Measurements from ENCODE around the gene FSD1.
"Not testable (repeated sequence)": the region's sequence is repeated elsewhere in the genome, so short reads cannot be mapped to it uniquely, and the experiment has no call there.

Gene FSD1

DNA sequence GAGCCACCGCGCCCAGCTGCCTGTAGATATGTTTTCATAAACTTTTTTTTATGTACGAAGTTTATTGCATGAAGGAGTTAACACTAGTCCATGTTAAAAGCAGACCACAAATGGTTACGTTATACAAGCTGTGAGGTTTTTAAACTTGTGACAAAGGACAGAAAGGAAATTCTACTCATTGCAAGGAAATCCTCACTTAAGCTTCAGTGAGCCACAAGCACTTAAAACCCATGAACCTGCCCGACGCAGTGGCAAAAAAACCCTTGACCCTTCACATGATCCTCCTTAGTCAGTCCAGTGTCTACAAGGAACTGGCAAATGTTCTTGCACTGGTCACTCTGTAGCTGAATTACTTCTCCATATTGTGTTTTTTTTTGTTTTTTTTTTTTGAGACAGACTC lies 43.1 kb downstream of the FSD1 start:
- DNase-seq (ENCODE audit: low read depth in 1 of 2, low spot score in 1 of 2): no peak
- TF ChIP-seq, protein P1, sequence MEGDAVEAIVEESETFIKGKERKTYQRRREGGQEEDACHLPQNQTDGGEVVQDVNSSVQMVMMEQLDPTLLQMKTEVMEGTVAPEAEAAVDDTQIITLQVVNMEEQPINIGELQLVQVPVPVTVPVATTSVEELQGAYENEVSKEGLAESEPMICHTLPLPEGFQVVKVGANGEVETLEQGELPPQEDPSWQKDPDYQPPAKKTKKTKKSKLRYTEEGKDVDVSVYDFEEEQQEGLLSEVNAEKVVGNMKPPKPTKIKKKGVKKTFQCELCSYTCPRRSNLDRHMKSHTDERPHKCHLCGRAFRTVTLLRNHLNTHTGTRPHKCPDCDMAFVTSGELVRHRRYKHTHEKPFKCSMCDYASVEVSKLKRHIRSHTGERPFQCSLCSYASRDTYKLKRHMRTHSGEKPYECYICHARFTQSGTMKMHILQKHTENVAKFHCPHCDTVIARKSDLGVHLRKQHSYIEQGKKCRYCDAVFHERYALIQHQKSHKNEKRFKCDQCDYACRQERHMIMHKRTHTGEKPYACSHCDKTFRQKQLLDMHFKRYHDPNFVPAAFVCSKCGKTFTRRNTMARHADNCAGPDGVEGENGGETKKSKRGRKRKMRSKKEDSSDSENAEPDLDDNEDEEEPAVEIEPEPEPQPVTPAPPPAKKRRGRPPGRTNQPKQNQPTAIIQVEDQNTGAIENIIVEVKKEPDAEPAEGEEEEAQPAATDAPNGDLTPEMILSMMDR (IDR thresholded peaks at IDR 0.05; ENCODE audit: insufficient read depth, low read length): no peak
- TF ChIP-seq, protein P2, sequence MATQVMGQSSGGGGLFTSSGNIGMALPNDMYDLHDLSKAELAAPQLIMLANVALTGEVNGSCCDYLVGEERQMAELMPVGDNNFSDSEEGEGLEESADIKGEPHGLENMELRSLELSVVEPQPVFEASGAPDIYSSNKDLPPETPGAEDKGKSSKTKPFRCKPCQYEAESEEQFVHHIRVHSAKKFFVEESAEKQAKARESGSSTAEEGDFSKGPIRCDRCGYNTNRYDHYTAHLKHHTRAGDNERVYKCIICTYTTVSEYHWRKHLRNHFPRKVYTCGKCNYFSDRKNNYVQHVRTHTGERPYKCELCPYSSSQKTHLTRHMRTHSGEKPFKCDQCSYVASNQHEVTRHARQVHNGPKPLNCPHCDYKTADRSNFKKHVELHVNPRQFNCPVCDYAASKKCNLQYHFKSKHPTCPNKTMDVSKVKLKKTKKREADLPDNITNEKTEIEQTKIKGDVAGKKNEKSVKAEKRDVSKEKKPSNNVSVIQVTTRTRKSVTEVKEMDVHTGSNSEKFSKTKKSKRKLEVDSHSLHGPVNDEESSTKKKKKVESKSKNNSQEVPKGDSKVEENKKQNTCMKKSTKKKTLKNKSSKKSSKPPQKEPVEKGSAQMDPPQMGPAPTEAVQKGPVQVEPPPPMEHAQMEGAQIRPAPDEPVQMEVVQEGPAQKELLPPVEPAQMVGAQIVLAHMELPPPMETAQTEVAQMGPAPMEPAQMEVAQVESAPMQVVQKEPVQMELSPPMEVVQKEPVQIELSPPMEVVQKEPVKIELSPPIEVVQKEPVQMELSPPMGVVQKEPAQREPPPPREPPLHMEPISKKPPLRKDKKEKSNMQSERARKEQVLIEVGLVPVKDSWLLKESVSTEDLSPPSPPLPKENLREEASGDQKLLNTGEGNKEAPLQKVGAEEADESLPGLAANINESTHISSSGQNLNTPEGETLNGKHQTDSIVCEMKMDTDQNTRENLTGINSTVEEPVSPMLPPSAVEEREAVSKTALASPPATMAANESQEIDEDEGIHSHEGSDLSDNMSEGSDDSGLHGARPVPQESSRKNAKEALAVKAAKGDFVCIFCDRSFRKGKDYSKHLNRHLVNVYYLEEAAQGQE (IDR thresholded peaks at IDR 0.05; ENCODE audit: insufficient replicate concordance, low read depth): no peak
- TF ChIP-seq SPI1 (IDR thresholded peaks at IDR 0.05; ENCODE audit: borderline replicate concordance, low read depth) (no peak), GABPA (IDR thresholded peaks at IDR 0.05; ENCODE audit: low read depth) (no peak), POLR2AphosphoS5 (IDR thresholded peaks at IDR 0.05; ENCODE audit: low read depth) (no peak)
- H3K27me3 ChIP-seq (ENCODE audit: insufficient read depth, poor library complexity, severe bottlenecking): peaks cover 2% of the 10 kb centered on the region

DNA sequence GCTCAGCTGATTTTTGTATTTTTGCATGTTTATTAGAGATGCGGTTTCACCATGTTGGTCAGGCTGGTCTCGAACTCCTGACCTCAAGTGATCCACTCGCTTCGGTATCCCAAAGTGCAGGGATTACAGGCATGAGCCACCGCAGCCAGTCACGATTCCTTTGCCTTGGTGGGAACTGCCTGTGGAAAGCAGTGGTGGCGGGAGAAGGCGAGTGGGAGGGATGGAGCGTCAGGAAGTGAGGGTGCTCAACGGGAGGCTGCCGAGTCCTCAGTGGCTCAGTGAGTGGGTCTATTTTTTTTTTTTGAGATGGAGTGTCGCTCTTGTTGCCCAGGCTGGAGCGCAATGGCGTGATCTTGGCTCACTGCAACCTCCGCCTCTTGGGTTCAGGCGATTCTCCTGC lies 44.8 kb downstream of the FSD1 start:
- H3K4me3 ChIP-seq (replicated peaks; ENCODE audit: insufficient read depth, low read length); DNase-seq (ENCODE audit: low read depth in 1 of 2, low spot score in 1 of 2); H3K27me3 ChIP-seq (ENCODE audit: insufficient read depth, poor library complexity, severe bottlenecking); H3K27ac ChIP-seq (replicated peaks): not testable (repeated sequence)

More for the DNA sequence above, 43.1 kb downstream of the FSD1 start:
- no peak overlapping the region for H3K4me3 ChIP-seq (replicated peaks; ENCODE audit: insufficient read depth, low read length)
- no peak overlapping the region for H3K27ac ChIP-seq (replicated peaks)

DNA sequence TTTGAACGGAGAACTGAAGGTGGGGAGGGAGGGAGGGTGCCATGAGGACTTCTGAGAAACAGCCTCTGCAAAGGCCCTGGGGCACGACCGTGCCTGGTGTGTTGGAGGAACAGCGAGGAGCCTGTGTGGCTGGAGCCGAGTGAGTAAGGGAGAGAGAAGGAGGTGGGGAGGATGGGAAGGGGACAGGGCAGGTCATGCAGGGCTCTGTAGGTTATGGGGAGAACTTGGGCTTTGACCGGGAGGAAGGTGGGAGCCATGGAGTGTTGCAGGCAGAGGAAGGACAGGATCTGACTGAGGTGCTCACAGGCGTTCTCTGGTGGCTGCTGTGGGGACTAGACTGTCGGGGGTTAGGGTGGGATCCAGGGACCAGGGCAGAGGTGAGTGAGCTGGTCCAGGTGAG lies 45.7 kb downstream of the FSD1 start:
- no peaks in the 10 kb centered on the region for H3K27me3 ChIP-seq (ENCODE audit: insufficient read depth, poor library complexity, severe bottlenecking)
- DNase-seq (ENCODE audit: low read depth in 1 of 2, low spot score in 1 of 2): no peak
- TF ChIP-seq, protein P2 (IDR thresholded peaks at IDR 0.05; ENCODE audit: insufficient replicate concordance, low read depth): no peak
- TF ChIP-seq SPI1 (IDR thresholded peaks at IDR 0.05; ENCODE audit: borderline replicate concordance, low read depth) (no peak), GABPA (IDR thresholded peaks at IDR 0.05; ENCODE audit: low read depth) (no peak), POLR2AphosphoS5 (IDR thresholded peaks at IDR 0.05; ENCODE audit: low read depth) (no peak)
- TF ChIP-seq, protein P1 (IDR thresholded peaks at IDR 0.05; ENCODE audit: insufficient read depth, low read length): no peak
- H3K4me3 ChIP-seq (replicated peaks; ENCODE audit: insufficient read depth, low read length): no peak overlapping the region
- no peak overlapping the region for H3K27ac ChIP-seq (replicated peaks)

DNA sequence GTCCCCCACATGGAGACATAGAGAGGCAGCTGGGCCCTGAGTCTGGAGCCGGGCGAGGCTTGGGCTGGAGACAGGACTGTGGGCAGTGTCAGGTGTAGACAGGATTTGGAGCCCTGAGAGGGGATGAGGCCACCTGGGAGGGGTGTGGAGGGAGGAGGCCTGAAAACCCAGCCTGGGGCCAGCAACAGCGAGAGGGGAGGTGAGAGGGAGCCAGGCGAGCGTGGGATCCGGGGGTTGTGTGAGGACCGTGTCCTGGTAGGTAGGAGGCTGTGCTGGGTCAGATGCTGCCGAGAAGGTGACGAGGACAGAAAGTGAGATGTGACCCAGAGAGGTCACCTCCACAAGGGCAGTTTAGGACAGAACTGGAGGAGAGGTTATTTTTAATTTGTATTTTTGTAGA lies 46.3 kb downstream of the FSD1 start:
- H3K27me3 ChIP-seq (ENCODE audit: insufficient read depth, poor library complexity, severe bottlenecking): no peaks in the 10 kb centered on the region
- no peak overlapping the region for H3K27ac ChIP-seq (replicated peaks)
- TF ChIP-seq, protein P1 (IDR thresholded peaks at IDR 0.05; ENCODE audit: insufficient read depth, low read length): no peak
- TF ChIP-seq GABPA (IDR thresholded peaks at IDR 0.05; ENCODE audit: low read depth): no peak
- TF ChIP-seq, protein P2 (IDR thresholded peaks at IDR 0.05; ENCODE audit: insufficient replicate concordance, low read depth): no peak
- no peak for TF ChIP-seq POLR2AphosphoS5 (IDR thresholded peaks at IDR 0.05; ENCODE audit: low read depth)
- no peak for TF ChIP-seq SPI1 (IDR thresholded peaks at IDR 0.05; ENCODE audit: borderline replicate concordance, low read depth)
- DNase-seq (ENCODE audit: low read depth in 1 of 2, low spot score in 1 of 2): no peak
- no peak overlapping the region for H3K4me3 ChIP-seq (replicated peaks; ENCODE audit: insufficient read depth, low read length)
